ENCODE results near the gene PDE1C.

DNA sequence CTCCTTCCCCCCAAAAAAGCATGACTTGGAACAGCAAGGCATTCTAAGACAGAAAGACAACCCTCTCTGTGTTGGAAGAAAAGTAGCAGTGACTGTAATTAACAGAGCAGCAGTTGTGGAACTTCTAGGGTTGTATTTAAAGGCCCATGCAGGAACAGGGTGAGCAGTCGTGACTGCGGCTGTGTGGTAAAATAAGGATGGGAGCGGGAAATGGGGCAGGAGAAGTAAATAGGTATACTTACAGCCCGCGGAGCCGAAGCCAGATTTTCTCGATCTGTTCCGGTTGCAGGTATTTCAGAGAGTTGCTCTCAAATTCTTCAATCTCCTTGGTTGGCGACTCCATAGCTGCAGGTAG lies 179 bp downstream of the PDE1C start:
- TF ChIP-seq, protein P1, sequence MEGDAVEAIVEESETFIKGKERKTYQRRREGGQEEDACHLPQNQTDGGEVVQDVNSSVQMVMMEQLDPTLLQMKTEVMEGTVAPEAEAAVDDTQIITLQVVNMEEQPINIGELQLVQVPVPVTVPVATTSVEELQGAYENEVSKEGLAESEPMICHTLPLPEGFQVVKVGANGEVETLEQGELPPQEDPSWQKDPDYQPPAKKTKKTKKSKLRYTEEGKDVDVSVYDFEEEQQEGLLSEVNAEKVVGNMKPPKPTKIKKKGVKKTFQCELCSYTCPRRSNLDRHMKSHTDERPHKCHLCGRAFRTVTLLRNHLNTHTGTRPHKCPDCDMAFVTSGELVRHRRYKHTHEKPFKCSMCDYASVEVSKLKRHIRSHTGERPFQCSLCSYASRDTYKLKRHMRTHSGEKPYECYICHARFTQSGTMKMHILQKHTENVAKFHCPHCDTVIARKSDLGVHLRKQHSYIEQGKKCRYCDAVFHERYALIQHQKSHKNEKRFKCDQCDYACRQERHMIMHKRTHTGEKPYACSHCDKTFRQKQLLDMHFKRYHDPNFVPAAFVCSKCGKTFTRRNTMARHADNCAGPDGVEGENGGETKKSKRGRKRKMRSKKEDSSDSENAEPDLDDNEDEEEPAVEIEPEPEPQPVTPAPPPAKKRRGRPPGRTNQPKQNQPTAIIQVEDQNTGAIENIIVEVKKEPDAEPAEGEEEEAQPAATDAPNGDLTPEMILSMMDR (IDR thresholded peaks at IDR 0.05): no peak
- TF ChIP-seq POLR2A (IDR thresholded peaks at IDR 0.05): no peak

Measured in ovary (tissue), 3 donors.